ENCODE data around the gene TM9SF1. TPM values are rescaled to one million over a fixed set of nuclear protein-coding genes. Genes with fewer than 3 reads are reported as not detected.

Gene TM9SF1
- total and polyA plus RNA-seq, 9 of the 15 experiments (the other 6 are each of a cell fraction or from before 2014, with no cell fraction given), result 5.3 to 20.3 (median 11.8) TPM

- no peak overlapping the region for H2AFZ ChIP-seq (ENCODE audit: low read depth, low read length)
- no peaks in the 10 kb centered on the region for H3K27me3 ChIP-seq (ENCODE audit: control insufficient read depth in 2 of 2, insufficient read depth in 2 of 2, low read length in 2 of 2)
- intact Hi-C loops (cut with micrococcal nuclease) (no loop called here), in situ Hi-C loops (cut with MboI) (no loop called here)
- peaks cover 66% of the 10 kb centered on the region for H3K36me3 ChIP-seq (ENCODE audit: control insufficient read depth, insufficient read depth, low read length)
- FAIRE-seq, result no peak
- ATAC-seq, result no peak
- ChIA-PET POLR2A (no interaction called here), CTCF (ENCODE audit: low intra/inter-chr PET ratio) (no interaction called here)
- no peaks in the 10 kb centered on the region; the same call in 1 of the 2 replicates for H4K20me1 ChIP-seq (replicated peaks; ENCODE audit: control insufficient read depth, insufficient read depth, low read length)
- H3K9me3 ChIP-seq (replicated peaks; ENCODE audit: control insufficient read depth, insufficient read depth, low read depth, low read length), result no peaks in the 10 kb centered on the region
- H3K4me2 ChIP-seq (ENCODE audit: insufficient read depth, low read length), result no peak overlapping the region
- no peak for DNase-seq (ENCODE audit: extremely low read depth in 1 of 4, low spot score in 3 of 4)
- no peak for TF ChIP-seq HMGN3 (IDR thresholded peaks at IDR 0.05; ENCODE audit: borderline replicate concordance, extremely low read depth, insufficient read length, low read depth, low read length)
- TF ChIP-seq BCLAF1 (IDR thresholded peaks at IDR 0.05; ENCODE audit: borderline replicate concordance in 1 of 2, control insufficient read depth in 1 of 2, low read depth in 2 of 2, low read length in 1 of 2), result no peak
- no peak overlapping the region for H3K4me3 ChIP-seq
- H3K4me1 ChIP-seq (replicated peaks in 1 of 2; ENCODE audit: control insufficient read depth in 2 of 2, insufficient read depth in 2 of 2, low read length in 2 of 2), result peaks cover 6 to 19% of the 10 kb centered on the region in 2 experiments
- no peaks in the 10 kb centered on the region for H3K9me1 ChIP-seq (ENCODE audit: control insufficient read depth, insufficient read depth, low read length)
- 85% methylated on average over 6 of the region's 6 CpGs for WGBS (ENCODE audit: insufficient coverage, low coverage, missing lambda C conversion rate)
- H3K9ac ChIP-seq (ENCODE audit: insufficient read depth in 1 of 2, low read depth in 2 of 2, low read length in 2 of 2), result no peak overlapping the region
- H3K79me2 ChIP-seq (ENCODE audit: control insufficient read depth, insufficient read depth, low read length), result peaks cover 24% of the 10 kb centered on the region
- no TSS peak for BruUV-seq (replicated peaks)
- H3K27ac ChIP-seq (ENCODE audit: extremely low read depth, low read depth, low read length), result no peak overlapping the region
Observed at GRCh38 chr14:24236689-24237462, 41.6 kb upstream of the TM9SF1 start.
